Transverse colon (tissue), 4 donors: ENCODE measurements around the gene FAM83G.

Source experiments
- EP300 ChIP-seq: sonication (generic); formaldehyde crosslinking; IDR thresholded peaks from one replicate; pipeline ENCODE4 v1.6.1; 2017; ENCODE audit warnings: antibody characterized with exemption, low read depth
- POLR2A ChIP-seq: fragments of 450-650 bp; IDR thresholded peaks from one replicate; pipeline ENCODE4 v1.6.1; 2016; ENCODE audit warnings: antibody characterized with exemption, mild to moderate bottlenecking, moderate library complexity
- POLR2AphosphoS5 ChIP-seq, 3 donors: sonication (generic); formaldehyde crosslinking; IDR thresholded peaks; one replicate each; pipeline ENCODE4 v1.6.1; 2016; ENCODE audit warnings: antibody characterized with exemption in 3 of 3
- TF ChIP-seq, protein P1 (sequence below), 5 experiments: fragments of 200-600 bp in 3 of 5; fragments of 450-650 bp in 2 of 5; sonication (generic) in 3 of 5; IDR thresholded peaks; 1 replicate in 2 of 5; 2 replicates in 3 of 5; pipeline ENCODE4 v1.5.1; 2016 to 2017; ENCODE audit warnings: antibody characterized with exemption in 5 of 5, inconsistent platforms in 3 of 5, mild to moderate bottlenecking in 2 of 5, moderate library complexity in 1 of 5

DNA sequence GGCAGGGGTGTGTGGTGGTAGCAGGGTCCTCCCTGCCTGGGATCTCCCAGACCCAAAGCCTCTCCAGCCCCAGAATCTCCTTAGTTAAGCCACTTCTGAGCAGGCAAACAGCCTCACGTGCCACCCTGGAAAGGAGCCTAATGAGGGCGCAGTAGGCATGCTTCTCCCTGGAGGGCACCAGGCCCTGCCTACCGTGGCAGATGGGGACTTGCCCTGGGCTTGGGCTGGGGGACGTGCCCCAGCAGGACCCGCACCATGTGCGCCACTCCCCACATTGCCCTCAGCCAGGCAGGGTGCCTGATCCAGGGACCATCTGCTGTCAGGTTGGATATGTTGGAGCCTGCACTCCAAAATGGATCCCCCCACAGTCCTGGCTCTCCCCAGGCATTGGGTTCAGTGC lies 14.2 kb downstream of the FAM83G start:
- TF ChIP-seq, protein P1, sequence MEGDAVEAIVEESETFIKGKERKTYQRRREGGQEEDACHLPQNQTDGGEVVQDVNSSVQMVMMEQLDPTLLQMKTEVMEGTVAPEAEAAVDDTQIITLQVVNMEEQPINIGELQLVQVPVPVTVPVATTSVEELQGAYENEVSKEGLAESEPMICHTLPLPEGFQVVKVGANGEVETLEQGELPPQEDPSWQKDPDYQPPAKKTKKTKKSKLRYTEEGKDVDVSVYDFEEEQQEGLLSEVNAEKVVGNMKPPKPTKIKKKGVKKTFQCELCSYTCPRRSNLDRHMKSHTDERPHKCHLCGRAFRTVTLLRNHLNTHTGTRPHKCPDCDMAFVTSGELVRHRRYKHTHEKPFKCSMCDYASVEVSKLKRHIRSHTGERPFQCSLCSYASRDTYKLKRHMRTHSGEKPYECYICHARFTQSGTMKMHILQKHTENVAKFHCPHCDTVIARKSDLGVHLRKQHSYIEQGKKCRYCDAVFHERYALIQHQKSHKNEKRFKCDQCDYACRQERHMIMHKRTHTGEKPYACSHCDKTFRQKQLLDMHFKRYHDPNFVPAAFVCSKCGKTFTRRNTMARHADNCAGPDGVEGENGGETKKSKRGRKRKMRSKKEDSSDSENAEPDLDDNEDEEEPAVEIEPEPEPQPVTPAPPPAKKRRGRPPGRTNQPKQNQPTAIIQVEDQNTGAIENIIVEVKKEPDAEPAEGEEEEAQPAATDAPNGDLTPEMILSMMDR (IDR thresholded peaks at IDR 0.05), result no peak
- TF ChIP-seq POLR2A (no peak), POLR2AphosphoS5 (IDR thresholded peaks at IDR 0.05) (no peak), EP300 (no peak)
